ENCODE measurements around the gene POLR3E. TPM values are rescaled to one million over a fixed set of nuclear protein-coding genes. Genes with fewer than 3 reads are reported as not detected.

The POLR3E gene
- polyA plus RNA-seq (2013, experiment 1 of 2) = 52.1 TPM
- polyA plus RNA-seq (2013, experiment 2 of 2) = 52.4 TPM

- Histone ChIP-seq H3K4ac (ENCODE audit: low read depth, low read length) (peak within 1 kb of the TSS; percentile 5), H4K8ac (ENCODE audit: low read depth, low read length) (no peak within 1 kb of the TSS), H3K79me1 (ENCODE audit: low read length) (peaks cover 17% of the 10 kb centered on the region), H3K79me2 (ENCODE audit: control insufficient read depth, insufficient read depth, low read length) (peaks cover 39% of the 10 kb centered on the region), H3K18ac (ENCODE audit: low read length) (peak within 1 kb of the TSS; percentile 9), H3K27ac (ENCODE audit: low read depth, low read length) (peak within 1 kb of the TSS; percentile 68), H3K23ac (ENCODE audit: low read length) (peak within 1 kb of the TSS; percentile 95), H3K27me3 (ENCODE audit: insufficient read depth, low read length, poor library complexity) (no peaks in the 10 kb centered on the region), H2BK120ac (ENCODE audit: low read depth, low read length) (no peak within 1 kb of the TSS), H2BK15ac (replicated peaks; ENCODE audit: low read depth) (no peak within 1 kb of the TSS), H3K4me2 (ENCODE audit: low read length) (peak within 1 kb of the TSS; percentile 93), H2AK5ac (ENCODE audit: low read length) (no peak within 1 kb of the TSS), H3K9ac (ENCODE audit: low read length) (peak within 1 kb of the TSS; percentile 95), H3K4me3 (ENCODE audit: low read length) (peak within 1 kb of the TSS; percentile 91), H3K4me1 (ENCODE audit: control insufficient read depth, low read depth, low read length) (no peaks in the 10 kb centered on the region), H2BK5ac (ENCODE audit: low read length) (no peak within 1 kb of the TSS), H3K36me3 (ENCODE audit: control insufficient read depth, insufficient read depth, low read length) (no peaks in the 10 kb centered on the region), H4K5ac (ENCODE audit: low read length) (no peak within 1 kb of the TSS), H3K56ac (ENCODE audit: low read length) (peak within 1 kb of the TSS; percentile 98)
- peak; percentile 98 for DNase-seq
- no CpG with 5 or more reads among the region's 76 CpGs for WGBS (ENCODE audit: extremely low coverage, insufficient coverage, low lambda C conversion rate)
Observed at GRCh38 chr16:22297114-22297870, at the start of gene POLR3E. TSS of gene POLR3E (plus strand) at chr16:22297409. CDS start at chr16:22302969, 5,560 bp downstream.

DNA sequence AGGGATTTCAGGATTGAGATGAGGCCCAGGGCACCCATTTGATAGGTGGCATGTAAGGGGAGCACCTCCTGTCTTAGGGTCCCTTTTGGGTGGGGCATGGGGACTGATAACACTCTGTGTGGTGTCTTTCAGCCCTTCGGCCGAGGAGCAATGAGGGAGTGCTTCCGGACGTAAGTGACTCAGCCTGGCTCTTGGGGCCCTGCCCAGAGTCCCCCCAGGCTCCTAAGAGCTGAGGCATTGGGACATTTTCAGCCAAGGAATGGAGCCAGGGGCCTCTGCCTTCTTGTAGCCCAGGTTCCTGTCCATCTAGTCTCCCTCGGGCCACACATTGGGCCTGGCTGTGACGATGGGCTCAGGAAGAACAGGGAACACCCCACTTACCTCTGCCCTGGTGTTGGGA, 46.7 kb upstream of the POLR3E start:
- H3K4ac ChIP-seq (ENCODE audit: low read depth, low read length) = no peak overlapping the region
- H3K9ac ChIP-seq (ENCODE audit: low read length) = no peak overlapping the region
- peaks cover 2% of the 10 kb centered on the region for H3K36me3 ChIP-seq (ENCODE audit: control insufficient read depth, insufficient read depth, low read length)
- H3K79me1 ChIP-seq (ENCODE audit: low read length) = no peaks in the 10 kb centered on the region
- WGBS (ENCODE audit: extremely low coverage, insufficient coverage, low lambda C conversion rate) = no CpG with 5 or more reads among the region's 6 CpGs
- no peak overlapping the region for H2AK5ac ChIP-seq (ENCODE audit: low read length)
- DNase-seq = no peak
- H3K27ac ChIP-seq (ENCODE audit: low read depth, low read length) = no peak overlapping the region
- H3K23ac ChIP-seq (ENCODE audit: low read length) = no peak overlapping the region
- H3K4me1 ChIP-seq (ENCODE audit: control insufficient read depth, low read depth, low read length) = no peaks in the 10 kb centered on the region
- no peak overlapping the region for H2BK15ac ChIP-seq (replicated peaks; ENCODE audit: low read depth)
- H3K18ac ChIP-seq (ENCODE audit: low read length) = no peak overlapping the region
- H4K5ac ChIP-seq (ENCODE audit: low read length) = no peak overlapping the region
- no peaks in the 10 kb centered on the region for H3K79me2 ChIP-seq (ENCODE audit: control insufficient read depth, insufficient read depth, low read length)
- H3K4me3 ChIP-seq (ENCODE audit: low read length) = no peak overlapping the region
- no peak overlapping the region for H4K8ac ChIP-seq (ENCODE audit: low read depth, low read length)
- no peaks in the 10 kb centered on the region for H3K27me3 ChIP-seq (ENCODE audit: insufficient read depth, low read length, poor library complexity)
- H2BK120ac ChIP-seq (ENCODE audit: low read depth, low read length) = no peak overlapping the region
- H2BK5ac ChIP-seq (ENCODE audit: low read length) = no peak overlapping the region
- no peak overlapping the region for H3K56ac ChIP-seq (ENCODE audit: low read length)
- H3K4me2 ChIP-seq (ENCODE audit: low read length) = no peak overlapping the region

- H3K36me3 ChIP-seq (ENCODE audit: control insufficient read depth, insufficient read depth, low read length) = peaks cover 6% of the 10 kb centered on the region
Observed at GRCh38 chr16:22252317-22252716, 44.9 kb upstream of the POLR3E start.

DNA sequence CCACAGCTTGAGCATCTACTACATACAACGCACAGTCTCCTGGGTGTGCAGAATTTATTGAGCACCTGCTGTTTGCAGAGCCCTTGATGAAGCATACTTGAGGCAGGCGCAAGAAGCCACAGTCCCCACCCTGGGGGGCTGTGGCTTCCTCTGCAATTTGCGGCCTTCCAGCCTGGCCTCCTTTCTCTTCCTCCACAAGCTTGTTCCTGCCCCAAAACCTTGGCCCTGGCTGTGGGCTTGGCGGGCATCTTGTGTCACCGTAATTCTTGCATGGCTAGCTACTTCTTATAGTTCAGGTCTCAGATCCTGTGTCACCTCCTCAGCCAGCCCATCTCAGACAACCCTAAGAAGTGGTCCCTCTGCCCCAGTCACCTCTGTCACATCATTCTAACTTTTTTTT, 43.9 kb upstream of the POLR3E start:
- Histone ChIP-seq H3K23ac (ENCODE audit: low read length) (no peak overlapping the region), H2BK120ac (ENCODE audit: low read depth, low read length) (no peak overlapping the region), H3K27ac (ENCODE audit: low read depth, low read length) (no peak overlapping the region), H3K9ac (ENCODE audit: low read length) (no peak overlapping the region), H3K56ac (ENCODE audit: low read length) (no peak overlapping the region), H3K36me3 (ENCODE audit: control insufficient read depth, insufficient read depth, low read length) (peaks cover 5% of the 10 kb centered on the region), H3K79me1 (ENCODE audit: low read length) (no peaks in the 10 kb centered on the region), H2BK15ac (replicated peaks; ENCODE audit: low read depth) (no peak overlapping the region), H3K4me3 (ENCODE audit: low read length) (no peak overlapping the region), H3K27me3 (ENCODE audit: insufficient read depth, low read length, poor library complexity) (no peaks in the 10 kb centered on the region), H4K5ac (ENCODE audit: low read length) (no peak overlapping the region), H3K79me2 (ENCODE audit: control insufficient read depth, insufficient read depth, low read length) (no peaks in the 10 kb centered on the region), H2BK5ac (ENCODE audit: low read length) (no peak overlapping the region), H3K4ac (ENCODE audit: low read depth, low read length) (no peak overlapping the region), H3K4me1 (ENCODE audit: control insufficient read depth, low read depth, low read length) (no peaks in the 10 kb centered on the region), H4K8ac (ENCODE audit: low read depth, low read length) (no peak overlapping the region), H3K4me2 (ENCODE audit: low read length) (no peak overlapping the region), H2AK5ac (ENCODE audit: low read length) (no peak overlapping the region), H3K18ac (ENCODE audit: low read length) (no peak overlapping the region)
- no peak for DNase-seq
- WGBS (ENCODE audit: extremely low coverage, insufficient coverage, low lambda C conversion rate) = no CpG with 5 or more reads among the region's 5 CpGs

More at GRCh38 chr16:22252317-22252716, 44.9 kb upstream of the POLR3E start:
- no peak overlapping the region for H3K9ac ChIP-seq (ENCODE audit: low read length)
- H2BK15ac ChIP-seq (replicated peaks; ENCODE audit: low read depth) = no peak overlapping the region
- no CpG with 5 or more reads among the region's 5 CpGs for WGBS (ENCODE audit: extremely low coverage, insufficient coverage, low lambda C conversion rate)
- no peak overlapping the region for H3K4ac ChIP-seq (ENCODE audit: low read depth, low read length)
- H4K5ac ChIP-seq (ENCODE audit: low read length) = no peak overlapping the region
- H2BK120ac ChIP-seq (ENCODE audit: low read depth, low read length) = no peak overlapping the region
- H3K79me2 ChIP-seq (ENCODE audit: control insufficient read depth, insufficient read depth, low read length) = no peaks in the 10 kb centered on the region
- no peak overlapping the region for H3K23ac ChIP-seq (ENCODE audit: low read length)
- no peaks in the 10 kb centered on the region for H3K27me3 ChIP-seq (ENCODE audit: insufficient read depth, low read length, poor library complexity)
- H3K4me1 ChIP-seq (ENCODE audit: control insufficient read depth, low read depth, low read length) = no peaks in the 10 kb centered on the region
- no peak overlapping the region for H3K27ac ChIP-seq (ENCODE audit: low read depth, low read length)
- DNase-seq = peak; percentile 19
- no peak overlapping the region for H3K56ac ChIP-seq (ENCODE audit: low read length)
- no peaks in the 10 kb centered on the region for H3K79me1 ChIP-seq (ENCODE audit: low read length)
- H3K4me3 ChIP-seq (ENCODE audit: low read length) = no peak overlapping the region
- H2AK5ac ChIP-seq (ENCODE audit: low read length) = no peak overlapping the region
- no peak overlapping the region for H4K8ac ChIP-seq (ENCODE audit: low read depth, low read length)
- H2BK5ac ChIP-seq (ENCODE audit: low read length) = no peak overlapping the region
- no peak overlapping the region for H3K18ac ChIP-seq (ENCODE audit: low read length)
- H3K4me2 ChIP-seq (ENCODE audit: low read length) = no peak overlapping the region

- H3K56ac ChIP-seq (ENCODE audit: low read length) = no peak overlapping the region
- H2AK5ac ChIP-seq (ENCODE audit: low read length) = no peak overlapping the region
- no peak overlapping the region for H3K4ac ChIP-seq (ENCODE audit: low read depth, low read length)
- H3K79me2 ChIP-seq (ENCODE audit: control insufficient read depth, insufficient read depth, low read length) = no peaks in the 10 kb centered on the region
- peaks cover 3% of the 10 kb centered on the region for H3K36me3 ChIP-seq (ENCODE audit: control insufficient read depth, insufficient read depth, low read length)
- H2BK15ac ChIP-seq (replicated peaks; ENCODE audit: low read depth) = no peak overlapping the region
- no peak overlapping the region for H3K18ac ChIP-seq (ENCODE audit: low read length)
- H3K4me2 ChIP-seq (ENCODE audit: low read length) = no peak overlapping the region
- no peak overlapping the region for H3K23ac ChIP-seq (ENCODE audit: low read length)
- H3K4me3 ChIP-seq (ENCODE audit: low read length) = no peak overlapping the region
- DNase-seq = no peak
- no peak overlapping the region for H3K9ac ChIP-seq (ENCODE audit: low read length)
- H3K27me3 ChIP-seq (ENCODE audit: insufficient read depth, low read length, poor library complexity) = no peaks in the 10 kb centered on the region
- no peaks in the 10 kb centered on the region for H3K79me1 ChIP-seq (ENCODE audit: low read length)
- no peak overlapping the region for H4K5ac ChIP-seq (ENCODE audit: low read length)
- H4K8ac ChIP-seq (ENCODE audit: low read depth, low read length) = no peak overlapping the region
- H3K27ac ChIP-seq (ENCODE audit: low read depth, low read length) = no peak overlapping the region
- no peak overlapping the region for H2BK120ac ChIP-seq (ENCODE audit: low read depth, low read length)
- no peak overlapping the region for H2BK5ac ChIP-seq (ENCODE audit: low read length)
- no CpG with 5 or more reads among the region's 1 CpG for WGBS (ENCODE audit: extremely low coverage, insufficient coverage, low lambda C conversion rate)
- no peaks in the 10 kb centered on the region for H3K4me1 ChIP-seq (ENCODE audit: control insufficient read depth, low read depth, low read length)
Observed at GRCh38 chr16:22255335-22255734, 41.9 kb upstream of the POLR3E start.
